Gastroesophageal sphincter (tissue), 4 donors: Measurements from ENCODE around the gene BRD8. TPM values are rescaled to one million over a fixed set of nuclear protein-coding genes. Genes with fewer than 3 reads are reported as not detected.

ENCODE experiments used
- ATAC-seq: fragments of 150-250 bp; one replicate; pipeline ENCODE4 v1.9.1; 2016; ENCODE audit warnings: mild to moderate bottlenecking, moderate library complexity
- H3K27ac ChIP-seq, 4 donors: fragments of 200-600 bp; sonication (generic) in 3 of 4; 1 replicate in 3 of 4; 2 replicates in 1 of 4; pipeline ENCODE4 v1.5.1; 2016 to 2019
- H3K27me3 ChIP-seq: fragments of 200-600 bp; sonication (generic); one replicate; pipeline ENCODE4 v1.5.1; 2019
- H3K36me3 ChIP-seq, 2 donors: fragments of 200-600 bp; sonication (generic); one replicate each; pipeline ENCODE4 v1.5.1; 2019; ENCODE audit warnings: control low read depth in 1 of 2
- H3K4me1 ChIP-seq, 3 donors: fragments of 200-600 bp; sonication (generic); 1 replicate in 2 of 3; 2 replicates in 1 of 3; pipeline ENCODE4 v1.5.1; 2016 to 2019; ENCODE audit warnings: control low read depth in 2 of 3
- H3K4me3 ChIP-seq, 2 donors: fragments of 200-600 bp; sonication (generic); one replicate each; pipeline ENCODE4 v1.5.1; 2019; ENCODE audit warnings: mild to moderate bottlenecking in 1 of 2, moderate library complexity in 1 of 2
- H3K9me3 ChIP-seq, 3 donors: fragments of 200-600 bp; sonication (generic); one replicate each; pipeline ENCODE4 v1.5.1; 2017 to 2019; ENCODE audit warnings: control low read depth in 2 of 3
- CTCF ChIP-seq, 4 experiments: fragments of 200-600 bp in 2 of 4; fragments of 450-650 bp in 2 of 4; sonication (generic) in 1 of 4; IDR thresholded peaks; one replicate each; pipeline ENCODE4 v1.5.1; 2017 to 2019; ENCODE audit warnings: antibody characterized with exemption in 4 of 4, mild to moderate bottlenecking in 2 of 4, moderate library complexity in 2 of 4
- EP300 ChIP-seq: sonication (generic); formaldehyde crosslinking; IDR thresholded peaks from one replicate; pipeline ENCODE4 v1.6.1; 2017; ENCODE audit warnings: antibody characterized with exemption, mild to moderate bottlenecking
- POLR2A ChIP-seq, 2 donors: fragments of 450-650 bp; IDR thresholded peaks; one replicate each; pipeline ENCODE4 v1.6.1; 2017; ENCODE audit warnings: antibody characterized with exemption in 2 of 2, mild to moderate bottlenecking in 2 of 2, moderate library complexity in 1 of 2
- POLR2AphosphoS5 ChIP-seq: sonication (generic); formaldehyde crosslinking; IDR thresholded peaks from one replicate; pipeline ENCODE4 v1.6.1; 2017; ENCODE audit warnings: antibody characterized with exemption
- WGBS, 2 donors: methylation state at CpG; one replicate each; pipeline ENCODE4 v1.1.5; 2018; ENCODE audit warnings: low coverage in 1 of 2; 5-methylcytosine and 5-hydroxymethylcytosine counted together
- total RNA-seq, 4 donors: library from RNA; depleted of rRNA; stranded (reverse); fragments of >200 nt; gene quantifications; one replicate each; pipeline ENCODE4 v1.1.0, GENCODE V29; 2016

Gene BRD8, protein sequence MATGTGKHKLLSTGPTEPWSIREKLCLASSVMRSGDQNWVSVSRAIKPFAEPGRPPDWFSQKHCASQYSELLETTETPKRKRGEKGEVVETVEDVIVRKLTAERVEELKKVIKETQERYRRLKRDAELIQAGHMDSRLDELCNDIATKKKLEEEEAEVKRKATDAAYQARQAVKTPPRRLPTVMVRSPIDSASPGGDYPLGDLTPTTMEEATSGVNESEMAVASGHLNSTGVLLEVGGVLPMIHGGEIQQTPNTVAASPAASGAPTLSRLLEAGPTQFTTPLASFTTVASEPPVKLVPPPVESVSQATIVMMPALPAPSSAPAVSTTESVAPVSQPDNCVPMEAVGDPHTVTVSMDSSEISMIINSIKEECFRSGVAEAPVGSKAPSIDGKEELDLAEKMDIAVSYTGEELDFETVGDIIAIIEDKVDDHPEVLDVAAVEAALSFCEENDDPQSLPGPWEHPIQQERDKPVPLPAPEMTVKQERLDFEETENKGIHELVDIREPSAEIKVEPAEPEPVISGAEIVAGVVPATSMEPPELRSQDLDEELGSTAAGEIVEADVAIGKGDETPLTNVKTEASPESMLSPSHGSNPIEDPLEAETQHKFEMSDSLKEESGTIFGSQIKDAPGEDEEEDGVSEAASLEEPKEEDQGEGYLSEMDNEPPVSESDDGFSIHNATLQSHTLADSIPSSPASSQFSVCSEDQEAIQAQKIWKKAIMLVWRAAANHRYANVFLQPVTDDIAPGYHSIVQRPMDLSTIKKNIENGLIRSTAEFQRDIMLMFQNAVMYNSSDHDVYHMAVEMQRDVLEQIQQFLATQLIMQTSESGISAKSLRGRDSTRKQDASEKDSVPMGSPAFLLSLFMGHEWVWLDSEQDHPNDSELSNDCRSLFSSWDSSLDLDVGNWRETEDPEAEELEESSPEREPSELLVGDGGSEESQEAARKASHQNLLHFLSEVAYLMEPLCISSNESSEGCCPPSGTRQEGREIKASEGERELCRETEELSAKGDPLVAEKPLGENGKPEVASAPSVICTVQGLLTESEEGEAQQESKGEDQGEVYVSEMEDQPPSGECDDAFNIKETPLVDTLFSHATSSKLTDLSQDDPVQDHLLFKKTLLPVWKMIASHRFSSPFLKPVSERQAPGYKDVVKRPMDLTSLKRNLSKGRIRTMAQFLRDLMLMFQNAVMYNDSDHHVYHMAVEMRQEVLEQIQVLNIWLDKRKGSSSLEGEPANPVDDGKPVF
- 10 to 100 TPM; 33.7 to 50.9 (median 38.9) TPM for total RNA-seq

- 1 to 2% methylated on average over 11 to 40 of the region's 41 CpGs for WGBS, 2 donors
- peak within 1 kb of the TSS; percentile 35 to 93 (median 83) for H3K27ac ChIP-seq
- peaks cover 0 to 43% of the 10 kb centered on the region in 2 donors for H3K36me3 ChIP-seq
- TF ChIP-seq POLR2AphosphoS5 (peak; percentile 66), EP300 (no peak), CTCF (IDR thresholded peaks at IDR 0.05) (no peak), POLR2A (IDR thresholded peaks at IDR 0.05) (peak in 1 of 2 donors; percentile 42)
- H3K4me3 ChIP-seq: peak within 1 kb of the TSS; percentile 52 to 70
- ATAC-seq: peak; percentile 98
- H3K27me3 ChIP-seq: no peaks in the 10 kb centered on the region
- no peaks in the 10 kb centered on the region for H3K9me3 ChIP-seq
- H3K4me1 ChIP-seq: peaks cover 0 to 34% (median 11%) of the 10 kb centered on the region in 3 donors
These were observed at the start of gene BRD8, which contains the start of gene KIF20A for GRCh38 chr5:138178516-138179276. Gene BRD8, minus strand, starts transcription at chr5:138178630. Its CDS starts 16 bp downstream, at chr5:138178614. Gene KIF20A, plus strand, starts transcription at chr5:138179112. Its CDS starts 569 bp downstream, at chr5:138179681.

GRCh38 chr5:138226910-138227309 lies 48.5 kb upstream of the BRD8 start:
- H3K9me3 ChIP-seq: peaks cover 0 to 13% (median 0%) of the 10 kb centered on the region in 3 donors
- H3K4me1 ChIP-seq: peaks cover 0 to 7% (median 0%) of the 10 kb centered on the region in 3 donors
- ATAC-seq: no peak
- no peaks in the 10 kb centered on the region for H3K27me3 ChIP-seq
- no peak for TF ChIP-seq EP300
- no peak for TF ChIP-seq CTCF (IDR thresholded peaks at IDR 0.05)
- no peak for TF ChIP-seq POLR2A (IDR thresholded peaks at IDR 0.05)
- no peak for TF ChIP-seq POLR2AphosphoS5
- no peaks in the 10 kb centered on the region for H3K36me3 ChIP-seq
- H3K27ac ChIP-seq: no peak overlapping the region
- H3K4me3 ChIP-seq: no peak overlapping the region

- Histone ChIP-seq H3K4me3 (no peak overlapping the region), H3K4me1 (no peaks in the 10 kb centered on the region), H3K9me3 (peaks cover 0 to 13% (median 0%) of the 10 kb centered on the region in 3 donors), H3K36me3 (no peaks in the 10 kb centered on the region), H3K27me3 (no peaks in the 10 kb centered on the region), H3K27ac (no peak overlapping the region)
- TF ChIP-seq POLR2A (IDR thresholded peaks at IDR 0.05): no peak
- TF ChIP-seq CTCF (IDR thresholded peaks at IDR 0.05): no peak
- no peak for TF ChIP-seq EP300
- no peak for TF ChIP-seq POLR2AphosphoS5
- WGBS, 2 donors: 89 to 100% methylated on average over 1 to 4 of the region's 6 CpGs
- ATAC-seq: no peak
These were observed 46.3 kb upstream of the BRD8 start for GRCh38 chr5:138224712-138225111.

- Histone ChIP-seq H3K4me3 (no peak overlapping the region), H3K27me3 (no peaks in the 10 kb centered on the region), H3K4me1 (no peaks in the 10 kb centered on the region), H3K36me3 (no peaks in the 10 kb centered on the region), H3K27ac (no peak overlapping the region), H3K9me3 (peaks cover 0 to 13% (median 0%) of the 10 kb centered on the region in 3 donors)
- WGBS, 2 donors: no CpG with 5 or more reads among the region's 1 CpG
- TF ChIP-seq EP300: no peak
- no peak for TF ChIP-seq POLR2AphosphoS5
- TF ChIP-seq POLR2A (IDR thresholded peaks at IDR 0.05): no peak
- no peak for TF ChIP-seq CTCF (IDR thresholded peaks at IDR 0.05)
- ATAC-seq: no peak
These were observed 45.1 kb upstream of the BRD8 start for GRCh38 chr5:138223532-138223931.
